Activated CD8-positive, alpha-beta memory T cell treated with anti-CD3 and anti-CD28 coated beads, Interleukin-2, amount 50 U/mL, for 4 hours (primary cell): ENCODE data around the gene ADAM22.

Experiments
- DNase-seq: peaks from one replicate; pipeline ENCODE4 v3.0.0-alpha.2; 2020

Gene ADAM22

DNA sequence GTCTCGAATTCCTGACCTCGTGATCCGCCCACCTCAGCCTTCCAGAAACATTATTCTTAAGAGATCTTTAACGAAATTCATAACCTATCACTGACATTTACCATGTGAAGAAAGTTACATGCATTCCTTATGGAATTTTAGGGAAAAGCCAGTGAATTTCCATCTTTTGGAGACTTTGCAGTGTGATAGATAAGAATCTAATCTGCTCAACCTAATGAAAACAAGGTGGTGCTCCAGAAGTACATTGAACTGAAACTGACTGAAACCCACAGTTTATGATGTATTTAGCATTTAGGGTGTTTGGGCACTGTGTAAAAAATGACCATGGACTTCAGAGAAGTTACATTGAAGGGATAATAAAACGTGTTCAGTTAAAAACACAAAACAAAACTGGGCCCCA lies 242.1 kb downstream of the ADAM22 start:
- DNase-seq: no peak

DNA sequence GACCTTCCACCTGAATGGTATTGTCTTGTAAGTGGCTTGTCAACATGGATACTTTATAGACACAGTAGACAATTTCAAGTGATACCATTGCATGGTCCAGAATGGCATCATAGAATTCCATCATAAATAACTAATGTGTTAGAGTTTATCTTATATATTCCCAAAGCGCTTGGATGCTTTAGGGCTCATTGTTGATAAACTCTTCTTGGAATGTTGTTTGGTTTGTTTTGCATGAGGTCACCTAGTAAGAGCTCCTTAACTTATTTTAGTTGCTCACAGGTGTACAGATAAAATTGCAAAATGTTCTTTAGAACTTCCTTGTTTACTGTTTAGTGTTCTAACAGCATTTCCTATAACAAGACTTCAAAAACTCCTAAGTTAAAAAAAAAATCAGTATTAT lies 249.0 kb downstream of the ADAM22 start:
- DNase-seq: no peak

DNA sequence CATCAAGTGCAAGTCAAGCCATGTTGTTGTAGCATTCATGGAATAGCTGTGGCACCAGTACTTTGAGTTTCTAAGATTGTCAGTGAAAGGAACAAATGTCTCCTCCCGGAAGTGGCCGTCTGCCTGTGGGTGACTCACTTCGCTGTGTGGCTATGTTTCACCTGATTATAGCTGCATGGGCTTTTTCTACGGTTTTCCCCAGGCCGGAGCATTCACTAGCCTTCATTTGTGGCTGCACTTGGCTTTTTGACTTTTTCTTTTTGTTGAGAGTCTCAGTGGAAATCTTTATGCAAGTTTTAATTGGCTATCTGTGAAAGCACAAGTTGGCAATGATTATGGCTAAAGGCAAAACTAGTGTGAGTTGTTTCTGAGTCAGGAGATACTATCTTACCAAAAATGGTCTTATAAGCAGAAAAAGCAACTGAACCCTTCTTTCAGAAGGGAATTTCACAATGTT lies 250.8 kb downstream of the ADAM22 start:
- DNase-seq: no peak

DNA sequence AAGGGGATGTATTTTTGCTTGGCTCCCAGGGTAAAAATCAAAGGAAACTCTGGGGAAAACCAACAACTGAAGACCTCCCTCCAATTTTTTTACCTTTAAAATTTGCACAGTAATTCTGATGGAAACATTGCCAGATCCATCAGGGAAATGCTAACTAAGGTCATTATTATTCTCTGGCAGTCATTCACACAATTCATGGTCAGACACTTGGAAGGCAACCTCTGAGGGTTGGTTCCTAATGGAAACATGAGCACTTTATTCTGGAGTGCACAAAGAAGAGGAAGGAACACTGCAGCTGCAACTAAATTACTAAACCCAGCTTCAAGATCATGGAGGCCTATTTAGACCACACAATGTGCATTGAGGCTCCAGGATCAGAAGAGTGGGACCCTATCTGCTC lies 251.6 kb downstream of the ADAM22 start:
- no peak for DNase-seq

DNA sequence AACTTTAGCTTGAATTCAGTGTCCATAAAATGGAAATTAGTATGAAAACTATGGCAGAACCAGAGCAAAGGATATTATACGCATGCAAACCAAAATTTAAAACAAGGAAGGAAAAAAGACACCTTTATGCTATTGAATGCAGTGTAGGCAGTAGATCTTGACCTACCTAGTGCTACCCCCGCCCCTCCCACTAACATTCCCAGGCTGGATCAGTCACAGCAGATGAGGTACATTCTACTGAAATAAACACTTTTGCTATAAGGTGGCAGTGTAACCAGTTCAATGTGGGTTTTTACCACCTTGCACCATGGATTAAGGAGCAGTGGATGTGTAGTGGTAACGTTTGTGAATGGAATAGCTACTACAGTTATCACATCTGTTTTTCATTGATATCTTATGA lies 257.9 kb downstream of the ADAM22 start:
- no peak for DNase-seq

DNA sequence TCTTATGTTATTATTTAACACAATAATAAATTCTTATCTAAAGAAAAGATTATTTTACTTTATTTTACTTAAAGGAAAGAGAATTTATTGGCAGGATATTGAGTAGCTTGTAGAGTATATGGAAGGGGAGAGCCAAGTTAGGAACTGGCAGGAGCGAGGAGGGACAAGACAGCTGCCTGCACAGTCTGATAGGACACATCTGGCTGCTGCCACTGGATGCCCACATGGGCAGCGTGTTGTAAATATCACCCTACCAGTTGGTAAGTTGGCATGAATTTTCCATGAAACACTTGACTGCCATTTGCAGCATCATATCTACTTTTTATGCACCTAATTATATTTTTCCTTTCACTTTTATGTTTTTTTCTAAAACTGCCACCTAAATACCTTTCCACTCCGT lies 266.2 kb downstream of the ADAM22 start:
- DNase-seq: no peak

DNA sequence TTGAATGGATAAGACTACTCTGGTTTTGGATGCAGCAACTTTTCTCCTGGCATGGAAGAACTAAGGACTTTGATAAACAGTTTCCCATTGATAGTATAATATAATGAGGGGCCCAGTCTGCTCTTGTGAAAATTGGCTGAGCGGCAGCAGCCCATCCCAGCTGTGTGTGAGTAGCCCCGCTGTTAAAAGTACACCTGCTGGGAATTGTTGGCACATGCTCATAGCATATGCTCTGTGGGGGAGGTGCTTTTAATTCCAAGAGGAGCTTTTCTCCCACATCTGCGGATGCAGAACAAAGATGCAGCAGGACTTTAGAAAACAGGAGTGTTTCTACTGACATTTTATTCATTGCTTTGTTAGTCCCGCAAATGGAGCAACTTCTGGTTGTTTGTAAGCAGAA lies 266.7 kb downstream of the ADAM22 start:
- no peak for DNase-seq

DNA sequence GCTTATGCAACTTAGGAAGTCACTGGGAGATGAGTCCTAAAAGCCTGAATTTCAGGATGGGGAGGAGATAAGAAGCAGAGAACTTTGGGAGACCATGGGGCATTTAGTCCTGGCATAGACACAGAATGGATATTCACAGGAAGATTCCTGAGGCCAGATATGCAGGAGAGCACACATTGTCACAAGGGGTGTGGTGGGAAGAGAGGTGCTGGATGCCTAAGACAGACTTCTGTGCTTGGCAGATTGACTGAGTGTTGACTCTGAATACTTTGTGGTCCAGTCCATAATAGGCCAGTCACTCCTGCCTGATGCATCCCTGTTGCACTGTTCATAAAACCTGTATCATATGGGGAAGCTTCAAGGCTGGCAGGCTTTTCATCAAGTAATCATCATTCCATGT lies 267.3 kb downstream of the ADAM22 start:
- no peak for DNase-seq

DNA sequence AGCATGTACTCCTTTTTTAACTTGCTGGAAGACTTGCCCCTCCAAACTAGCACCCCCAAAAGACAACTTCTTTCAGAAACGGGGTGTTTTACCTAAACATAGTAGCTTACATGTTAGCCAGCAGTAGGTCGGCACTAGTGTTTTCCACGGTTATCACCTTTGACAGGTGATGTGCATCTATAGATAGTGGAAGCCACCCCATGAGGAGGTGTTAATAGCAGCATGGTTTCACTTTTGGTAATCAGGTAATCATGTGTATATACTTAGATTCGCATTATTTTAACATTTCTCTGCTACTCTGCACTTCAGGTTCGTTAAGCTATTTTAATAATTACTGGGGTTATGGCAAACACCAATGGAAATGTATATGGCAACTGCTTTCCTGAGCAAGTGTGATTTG lies 268.2 kb downstream of the ADAM22 start:
- no peak for DNase-seq

DNA sequence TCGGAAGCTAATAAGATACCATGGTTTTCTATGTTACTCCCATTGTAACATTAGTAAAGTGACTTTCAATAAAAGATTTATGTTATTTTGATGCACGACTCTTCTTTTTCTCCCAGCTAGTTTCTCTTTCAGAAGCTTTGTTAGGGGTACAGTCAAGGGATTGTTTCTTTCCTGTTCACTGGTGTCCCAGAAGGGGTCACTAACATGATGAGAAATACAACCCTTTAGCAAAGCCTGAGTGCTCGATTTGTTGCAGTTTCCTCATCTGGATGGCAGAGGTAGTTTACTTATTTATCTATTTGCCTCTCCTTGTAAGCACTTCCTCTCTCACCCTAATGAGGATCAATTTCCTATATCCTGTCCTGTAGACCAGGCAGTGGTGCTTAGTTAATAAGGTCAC lies 268.7 kb downstream of the ADAM22 start:
- DNase-seq: no peak

DNA sequence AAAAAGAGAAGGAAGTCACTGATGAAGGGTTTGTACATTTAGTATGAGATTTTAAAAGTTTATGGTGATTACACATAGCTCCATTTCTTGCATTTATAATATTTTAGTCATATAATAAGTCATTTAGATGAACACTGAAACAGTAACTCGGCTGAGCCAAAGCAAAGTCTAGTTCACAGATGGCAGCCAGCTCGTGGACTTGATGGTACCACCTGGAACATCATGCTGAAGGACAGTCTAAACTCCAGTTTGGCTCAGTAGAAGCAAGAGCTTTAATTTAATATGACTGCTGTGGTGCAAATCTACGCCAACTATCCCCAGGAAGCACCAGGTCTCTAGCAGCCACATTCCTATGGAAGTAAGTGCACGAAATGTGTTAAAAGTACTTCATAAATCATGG lies 269.4 kb downstream of the ADAM22 start:
- no peak for DNase-seq

DNA sequence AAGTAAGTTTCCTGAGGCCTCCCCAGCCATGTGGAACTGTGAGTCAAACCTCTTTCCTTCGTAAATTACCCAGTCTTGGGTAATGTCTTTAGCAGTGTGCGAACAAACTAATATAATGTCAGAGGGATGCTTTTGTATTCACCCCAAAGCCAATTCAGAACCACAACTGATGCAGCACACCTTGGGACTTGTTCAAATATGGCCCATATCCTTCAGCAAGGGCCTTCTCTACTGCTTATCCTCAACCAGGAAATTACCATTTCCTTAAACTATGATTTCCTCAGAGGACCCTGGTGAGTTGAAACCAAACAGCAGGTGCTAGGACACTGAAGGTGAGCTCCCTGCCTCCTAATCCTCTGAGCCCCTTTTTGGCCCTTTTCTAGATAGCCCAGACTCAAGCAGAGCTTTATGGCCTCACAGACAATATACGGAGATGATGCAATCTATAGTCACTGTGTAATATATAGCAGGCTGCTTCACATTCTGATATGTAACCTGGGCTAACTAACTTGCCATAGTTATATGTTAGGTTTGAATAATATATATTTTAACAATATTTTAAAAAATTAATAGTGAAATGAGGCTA lies 270.6 kb downstream of the ADAM22 start:
- no peak for DNase-seq

DNA sequence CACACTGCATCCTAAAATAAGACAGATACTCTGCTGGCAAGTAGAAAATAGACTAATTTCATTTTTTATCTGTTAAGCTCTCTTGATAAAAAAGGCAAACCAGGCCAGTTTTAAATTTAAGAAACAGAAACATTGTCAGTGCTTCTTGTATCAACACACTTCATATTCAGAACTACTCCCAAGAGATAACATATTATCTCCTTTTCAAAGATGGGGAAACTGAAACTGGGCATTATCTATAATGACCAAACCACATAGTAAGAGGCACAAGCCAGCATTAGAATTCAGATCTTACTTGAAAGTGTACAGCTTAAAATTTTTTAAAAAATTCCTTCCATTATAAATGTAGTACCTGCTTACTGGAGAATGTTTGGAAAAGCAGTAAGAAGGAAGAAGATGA lies 271.1 kb downstream of the ADAM22 start:
- DNase-seq: no peak

DNA sequence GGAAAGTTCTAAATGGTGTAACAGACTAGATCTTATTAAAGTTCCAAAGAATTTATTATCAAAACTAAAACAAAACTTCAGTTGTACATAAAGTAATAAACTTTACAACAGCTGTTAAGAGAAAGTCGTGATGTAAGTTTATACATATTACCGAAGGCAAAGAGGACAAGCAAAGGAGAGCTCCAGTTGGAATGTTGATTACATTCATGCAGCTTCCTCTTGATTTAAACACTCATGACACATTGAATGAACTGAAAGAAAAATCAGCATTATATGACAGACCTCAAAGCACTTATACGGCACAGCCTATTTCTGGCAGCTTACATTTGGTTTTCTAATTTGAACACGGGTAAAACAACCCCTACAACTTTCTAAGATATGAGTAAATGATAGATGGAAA lies 272.2 kb downstream of the ADAM22 start:
- DNase-seq: no peak

DNA sequence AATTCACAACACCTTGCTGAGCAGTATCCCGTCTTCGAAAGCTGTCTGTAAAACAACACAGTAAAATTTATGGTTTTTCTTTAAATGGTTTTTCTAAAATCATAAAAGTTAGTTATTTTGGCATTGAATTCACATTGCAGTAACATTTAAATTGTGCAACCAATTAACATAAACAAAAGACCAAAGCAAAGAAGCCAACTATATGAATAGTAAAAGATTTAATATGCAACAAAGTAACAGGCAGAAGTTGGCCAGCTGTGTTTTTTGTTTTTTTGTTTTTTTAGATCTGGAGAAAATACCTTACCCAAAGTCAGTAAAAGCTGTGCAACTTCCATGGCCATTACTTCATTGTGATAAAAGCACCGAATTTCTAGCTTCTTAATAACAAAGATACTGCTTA lies 274.5 kb downstream of the ADAM22 start:
- DNase-seq: no peak

DNA sequence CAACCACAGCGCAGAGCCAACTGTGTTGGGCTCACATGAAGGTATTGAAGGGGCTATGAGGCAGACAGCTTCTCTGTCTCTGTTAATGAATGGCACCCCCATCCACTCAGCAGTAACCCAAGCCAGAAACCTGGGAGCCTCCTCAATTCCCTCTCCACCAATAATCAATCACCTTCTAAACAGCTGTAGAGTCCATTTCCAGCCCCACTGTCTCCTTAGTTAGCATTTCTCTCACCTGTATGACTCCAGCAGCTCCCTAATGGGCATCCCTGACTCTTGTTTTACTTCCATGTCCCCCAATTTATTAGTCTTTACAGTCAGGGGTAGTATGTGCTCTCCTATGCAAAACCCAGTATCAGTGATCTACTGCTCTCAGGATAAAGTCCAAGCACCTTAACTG lies 278.9 kb downstream of the ADAM22 start:
- DNase-seq: no peak

DNA sequence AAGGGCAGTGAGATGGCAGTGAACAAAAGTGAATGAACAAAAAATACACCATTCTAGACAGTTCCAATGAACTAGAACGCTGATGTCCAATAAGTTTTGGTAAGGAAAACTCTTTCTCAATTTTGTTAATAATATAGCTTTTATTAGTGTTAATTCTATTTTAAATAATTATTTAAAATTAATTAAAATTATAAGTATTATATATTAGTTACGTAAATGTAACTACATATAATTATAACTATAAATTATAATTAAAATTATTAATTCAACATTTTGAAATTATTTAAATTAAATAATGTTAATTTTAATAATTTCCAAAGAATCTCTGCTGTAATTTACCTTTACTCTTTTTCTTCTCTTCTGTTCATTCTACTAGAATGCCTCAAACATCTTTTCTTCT lies 280.4 kb downstream of the ADAM22 start:
- no peak for DNase-seq

DNA sequence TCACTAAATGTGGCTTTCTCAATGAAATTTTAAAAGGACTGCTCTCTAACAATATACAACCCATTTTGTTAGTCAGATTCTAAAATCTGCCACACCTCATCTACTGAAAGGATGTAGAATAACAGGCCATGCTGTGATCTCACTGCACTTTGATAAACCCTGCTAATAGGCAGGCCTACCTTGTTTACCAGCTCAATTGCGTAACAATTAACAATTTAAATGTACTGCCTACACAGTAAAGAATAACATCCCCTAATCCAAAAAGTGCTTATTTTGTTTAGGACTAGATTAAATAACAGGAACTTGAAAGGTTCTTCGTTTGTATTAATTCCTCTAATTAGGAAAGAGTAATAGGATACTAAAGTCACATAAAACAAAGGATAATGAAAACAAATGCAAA lies 281.2 kb downstream of the ADAM22 start:
- no peak for DNase-seq

DNA sequence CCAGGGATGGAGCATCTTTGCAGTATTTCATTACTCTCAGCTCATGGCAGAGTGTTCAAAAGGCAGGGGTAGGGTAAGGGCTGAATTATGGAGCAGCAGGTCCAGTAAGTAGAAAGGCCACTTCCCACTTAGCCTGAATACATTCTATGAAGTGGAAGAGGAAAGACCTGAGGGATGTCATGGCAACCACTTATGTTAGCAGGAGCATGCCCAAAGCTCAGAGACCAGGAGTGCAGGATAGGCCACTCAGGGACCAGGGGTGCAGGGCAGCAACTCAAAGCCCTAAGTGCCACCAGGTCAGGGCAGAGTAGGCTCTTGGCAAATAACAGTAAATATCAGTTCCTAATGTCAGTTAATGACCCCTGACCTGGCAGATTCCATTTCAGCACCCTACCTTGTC lies 282.2 kb downstream of the ADAM22 start:
- DNase-seq: no peak

DNA sequence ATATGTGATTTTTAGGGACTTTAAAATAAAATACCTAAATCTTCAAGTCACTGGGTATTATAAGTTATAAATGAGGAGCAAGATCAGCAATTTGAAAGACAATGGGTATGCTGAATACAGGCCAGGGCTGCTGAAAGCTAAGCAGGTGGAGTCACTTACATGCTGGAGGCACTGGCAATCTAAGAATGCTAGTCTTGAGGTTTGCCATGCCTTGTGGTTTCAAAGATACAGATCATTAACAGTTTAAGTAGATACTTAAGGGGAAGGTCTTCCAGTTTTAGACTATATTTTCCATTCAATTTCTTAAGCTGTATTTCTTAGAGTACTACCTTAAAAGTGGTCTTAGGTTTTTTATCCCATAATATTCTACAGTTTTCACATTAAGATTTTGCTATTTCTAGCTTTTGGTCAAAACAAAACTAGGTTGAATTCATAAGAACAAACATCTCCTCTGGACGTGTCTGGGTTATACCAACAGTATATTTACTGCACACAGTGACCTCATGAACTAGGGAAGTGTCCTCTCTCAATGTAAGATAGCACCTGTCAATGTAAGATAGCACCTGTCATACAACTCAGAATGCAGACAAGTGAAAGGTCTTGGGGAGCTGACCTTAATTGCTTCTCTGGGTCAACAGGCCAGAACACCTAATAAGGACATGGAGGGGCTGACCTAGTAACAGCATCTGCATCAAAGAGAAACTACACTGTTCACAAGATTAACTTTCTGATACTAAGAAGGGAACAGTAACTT lies 283.8 kb downstream of the ADAM22 start:
- DNase-seq: no peak

DNA sequence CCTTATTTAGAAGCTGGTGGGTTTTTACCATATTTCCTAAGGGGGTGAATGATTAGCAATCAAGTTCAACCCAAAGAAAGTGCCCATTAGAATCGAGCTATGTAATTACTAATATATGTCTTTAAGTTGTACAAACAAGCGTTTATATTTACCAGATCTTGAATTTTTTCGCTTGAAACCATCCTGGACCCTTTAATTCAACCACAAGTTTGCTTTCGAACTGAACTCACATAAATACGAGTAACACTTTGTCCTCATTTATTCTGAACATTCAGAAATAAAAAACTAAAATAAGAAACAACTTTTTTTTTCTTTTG lies 284.3 kb downstream of the ADAM22 start:
- DNase-seq: no peak

DNA sequence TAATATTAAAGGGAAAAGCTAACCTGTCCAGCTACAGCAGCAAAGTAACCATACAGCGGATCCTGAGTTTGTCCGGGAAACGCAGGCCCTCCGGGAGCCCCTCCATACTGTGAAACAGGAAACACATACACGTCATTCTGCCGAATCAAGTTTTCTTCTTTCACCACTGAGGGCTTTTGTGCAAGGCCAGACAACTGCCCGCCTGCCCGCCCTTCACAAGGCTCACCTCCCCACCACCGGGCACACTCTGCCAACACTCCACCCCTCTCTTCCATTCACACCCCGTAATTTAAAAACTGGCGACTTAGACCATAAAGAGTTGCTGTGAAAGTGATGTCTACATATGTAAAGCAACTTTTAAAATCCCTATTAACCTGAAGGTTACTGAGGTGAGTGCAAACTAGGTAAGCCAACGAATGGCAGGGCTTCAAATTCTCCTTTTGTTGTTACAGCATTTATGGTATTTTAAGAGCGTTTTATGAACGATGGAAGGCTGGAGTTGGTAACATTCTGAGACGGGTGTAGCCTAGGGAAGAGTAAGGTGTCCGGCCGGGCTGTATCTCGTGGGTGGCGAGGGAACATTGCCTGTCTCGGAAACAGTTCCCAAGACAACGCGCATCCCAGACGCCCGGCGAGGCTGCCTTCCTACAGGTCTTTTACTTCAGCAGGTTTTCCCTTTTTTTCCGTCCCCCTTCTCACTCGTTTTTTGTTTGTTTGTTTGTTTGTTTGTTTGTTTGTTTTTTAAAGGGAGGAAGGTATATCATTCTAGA lies 285.0 kb downstream of the ADAM22 start:
- DNase-seq: peak; percentile 18

DNA sequence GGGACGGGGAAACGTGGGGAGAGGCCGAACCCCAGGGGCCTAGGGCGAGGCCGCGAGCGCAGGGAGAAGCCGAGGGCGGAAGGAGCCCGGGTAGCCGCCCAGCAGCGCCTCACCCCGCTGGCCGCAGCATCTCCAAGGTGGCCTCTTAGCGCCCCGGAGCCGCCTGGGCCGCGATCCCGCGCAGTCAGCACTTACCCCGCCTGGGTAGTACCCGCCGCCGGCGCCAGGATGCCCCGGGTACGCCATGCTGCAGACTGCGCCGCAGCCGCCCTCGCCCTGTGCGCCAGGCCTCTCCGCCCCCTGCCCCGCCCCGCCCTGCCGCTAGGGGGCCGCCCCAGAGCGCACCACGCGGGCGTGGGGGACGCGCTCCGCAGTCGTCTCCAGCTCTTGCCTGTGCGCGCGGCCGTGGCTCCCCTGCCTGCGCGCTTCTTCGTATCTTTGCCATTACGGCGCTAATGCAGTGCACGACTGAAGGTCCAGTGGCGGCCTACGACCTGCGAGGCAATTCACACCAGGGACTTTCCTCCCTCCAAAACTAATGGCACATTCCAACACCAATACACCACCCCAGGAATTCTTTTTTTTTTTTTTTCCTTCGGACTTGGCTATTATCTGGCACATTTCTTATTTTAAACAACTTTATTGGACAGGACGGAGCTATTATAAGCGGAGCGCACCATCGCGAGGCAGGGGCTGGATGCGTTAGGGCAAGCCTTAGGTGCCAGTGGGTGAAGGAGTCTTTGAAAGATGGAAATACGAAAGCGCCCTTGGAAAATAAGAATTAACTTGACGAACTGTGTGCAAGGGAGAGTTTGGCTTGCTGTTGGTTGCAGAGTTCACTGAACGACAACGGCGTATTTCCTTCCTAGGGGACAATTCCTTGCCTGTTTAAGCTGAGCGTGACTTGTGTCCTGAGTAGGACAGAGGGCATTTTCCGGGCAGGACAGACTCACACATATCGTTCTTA lies 286.0 kb downstream of the ADAM22 start, which contains the start of gene SRI:
TSS of gene SRI (minus strand) at position 258 of the 967 bp plus-strand sequence. CDS start at position 246, 12 bp downstream.
- peak; percentile 91 for DNase-seq
